Hepatocyte (in vitro differentiated cells): Measurements from ENCODE around the gene SNX9. TPM values are rescaled to one million over a fixed set of nuclear protein-coding genes. Genes with fewer than 3 reads are reported as not detected.

Experiments
- DNase-seq: peaks from one replicate; pipeline ENCODE4 v3.0.0-alpha.2; 2016; ENCODE audit warnings: low spot score
- H2AFZ ChIP-seq: fragments of 200-600 bp; sonication (generic); 2 replicates; pipeline ENCODE4 v1.6.0; 2016; ENCODE audit warnings: antibody characterized with exemption, mild to moderate bottlenecking
- H3K27ac ChIP-seq: fragments of 200-600 bp; sonication (generic); 2 replicates; pipeline ENCODE4 v1.5.1; 2016; ENCODE audit warnings: mild to moderate bottlenecking
- H3K27me3 ChIP-seq: fragments of 200-600 bp; sonication (generic); 2 replicates; pipeline ENCODE4 v1.6.1; 2016
- H3K36me3 ChIP-seq: fragments of 200-600 bp; sonication (generic); replicated peaks from 2 replicates; pipeline ENCODE4 v1.5.1; 2016; ENCODE audit warnings: low read depth; ENCODE audit not compliant: insufficient read depth
- H3K4me1 ChIP-seq: fragments of 200-600 bp; sonication (generic); 2 replicates; pipeline ENCODE4 v1.5.1; 2016; ENCODE audit warnings: mild to moderate bottlenecking, moderate library complexity; ENCODE audit not compliant: insufficient read depth
- H3K4me2 ChIP-seq: fragments of 200-600 bp; sonication (generic); 2 replicates; pipeline ENCODE4 v1.6.0; 2016
- H3K4me3 ChIP-seq: fragments of 200-600 bp; sonication (generic); 2 replicates; pipeline ENCODE4 v1.5.1; 2016; ENCODE audit warnings: mild to moderate bottlenecking
- H3K79me2 ChIP-seq: fragments of 200-600 bp; sonication (generic); 2 replicates; pipeline ENCODE4 v1.6.0; 2017; ENCODE audit warnings: mild to moderate bottlenecking
- H3K9me2 ChIP-seq: fragments of 200-600 bp; sonication (generic); replicated peaks from 2 replicates; pipeline ENCODE4 v1.6.0; 2017; ENCODE audit warnings: mild to moderate bottlenecking; ENCODE audit not compliant: insufficient read depth
- H3K9me3 ChIP-seq: fragments of 200-600 bp; sonication (generic); 2 replicates; pipeline ENCODE4 v1.5.1; 2016; ENCODE audit warnings: low read depth, mild to moderate bottlenecking
- H4K20me1 ChIP-seq: fragments of 200-600 bp; sonication (generic); 2 replicates; pipeline ENCODE4 v1.6.0; 2016; ENCODE audit warnings: mild to moderate bottlenecking; ENCODE audit not compliant: insufficient read depth, poor library complexity, severe bottlenecking
- CTCF ChIP-seq: fragments of 200-600 bp; sonication (generic); IDR thresholded peaks from 2 replicates; pipeline ENCODE4 v1.5.1; 2016; ENCODE audit warnings: antibody characterized with exemption, mild to moderate bottlenecking; ENCODE audit not compliant: poor library complexity
- EZH2 ChIP-seq: fragments of 200-600 bp; sonication (generic); IDR thresholded peaks from 2 replicates; pipeline ENCODE4 v1.6.1; 2016; ENCODE audit warnings: antibody characterized with exemption, mild to moderate bottlenecking, borderline replicate concordance
- EZH2phosphoT487 ChIP-seq: fragments of 200-600 bp; sonication (generic); IDR thresholded peaks from one replicate; pipeline ENCODE4 v1.6.1; 2018; ENCODE audit warnings: antibody characterized with exemption, mild to moderate bottlenecking, low read depth, moderate library complexity; ENCODE audit not compliant: unreplicated experiment, severe bottlenecking
- WGBS: methylation state at CpG from one replicate; pipeline ENCODE4 v1.1.6; 2016; ENCODE audit warnings: low lambda C conversion rate; ENCODE audit errors: missing lambda C conversion rate; 5-methylcytosine and 5-hydroxymethylcytosine counted together
- polyA plus RNA-seq: library from polyadenylated mRNA; unstranded; fragments of >200 nt; fragmentation: Nextera tagmentation; extraction: Ambion mirVana; gene quantifications from 2 replicates; pipeline ENCODE4 v1.2.1, GENCODE V29; 2016
- small RNA-seq: library from RNA; depleted of rRNA; stranded (forward); fragments of <200 nt; gene quantifications from one replicate; pipeline ENCODE3, GENCODE V24; 2014
- total RNA-seq: library from RNA; depleted of rRNA; stranded (reverse); fragments of >200 nt; gene quantifications from 2 replicates; pipeline ENCODE4 v1.2.3, GENCODE V29; 2014

Gene SNX9
- total and polyA plus RNA-seq, 2 experiments from 2014 or later, result 34.1 to 34.7 TPM

DNA sequence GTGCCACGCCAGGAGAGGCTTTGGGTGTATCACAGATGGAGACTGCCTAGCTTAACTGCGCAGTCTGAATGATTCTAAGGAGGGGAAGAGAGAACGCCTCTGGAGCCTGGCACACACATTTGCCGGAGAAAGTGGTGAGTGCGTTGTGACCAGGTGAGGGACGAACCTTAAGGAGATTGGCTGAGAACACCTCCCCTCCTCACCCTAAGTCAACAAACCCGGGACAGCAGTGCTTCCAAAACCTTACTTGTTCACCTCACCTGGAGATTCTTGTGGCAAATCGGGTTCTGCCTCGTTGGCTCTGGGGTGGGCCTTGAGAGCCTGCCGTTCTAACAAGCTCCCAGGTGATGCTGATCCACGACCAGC lies 168.0 kb downstream of the SNX9 start:
- peaks cover 35% of the 10 kb centered on the region for H3K4me1 ChIP-seq
- H3K27ac ChIP-seq, result no peak overlapping the region
- H3K27me3 ChIP-seq, result no peaks in the 10 kb centered on the region
- no peak overlapping the region for H3K4me2 ChIP-seq
- H3K36me3 ChIP-seq, result no peaks in the 10 kb centered on the region
- H2AFZ ChIP-seq, result no peak overlapping the region
- no peaks in the 10 kb centered on the region for H3K9me2 ChIP-seq
- H3K79me2 ChIP-seq, result peaks cover 96% of the 10 kb centered on the region
- no peaks in the 10 kb centered on the region for H3K9me3 ChIP-seq
- H4K20me1 ChIP-seq, result peaks cover 3% of the 10 kb centered on the region
- no peak for DNase-seq
- 87% methylated on average over 11 of the region's 11 CpGs for WGBS
- TF ChIP-seq CTCF, result no peak
- TF ChIP-seq EZH2, result no peak
- TF ChIP-seq EZH2phosphoT487, result no peak
- H3K4me3 ChIP-seq, result no peak overlapping the region

- no peaks in the 10 kb centered on the region for H3K27me3 ChIP-seq
- peaks cover 95% of the 10 kb centered on the region for H3K79me2 ChIP-seq
- no peak overlapping the region for H3K4me3 ChIP-seq
- peaks cover 30% of the 10 kb centered on the region for H3K4me1 ChIP-seq
- no peaks in the 10 kb centered on the region for H3K9me3 ChIP-seq
- TF ChIP-seq EZH2phosphoT487, result no peak
- no peak for TF ChIP-seq EZH2
- TF ChIP-seq CTCF, result no peak
- DNase-seq, result no peak
- no peaks in the 10 kb centered on the region for H3K9me2 ChIP-seq
- H4K20me1 ChIP-seq, result peaks cover 3% of the 10 kb centered on the region
- H3K27ac ChIP-seq, result no peak overlapping the region
- no peak overlapping the region for H2AFZ ChIP-seq
- H3K4me2 ChIP-seq, result no peak overlapping the region
- no peaks in the 10 kb centered on the region for H3K36me3 ChIP-seq
- WGBS, result 71% methylated on average over 3 of the region's 3 CpGs
Measured at GRCh38 chr6:157993076-157993475, 170.0 kb downstream of the SNX9 start.

DNA sequence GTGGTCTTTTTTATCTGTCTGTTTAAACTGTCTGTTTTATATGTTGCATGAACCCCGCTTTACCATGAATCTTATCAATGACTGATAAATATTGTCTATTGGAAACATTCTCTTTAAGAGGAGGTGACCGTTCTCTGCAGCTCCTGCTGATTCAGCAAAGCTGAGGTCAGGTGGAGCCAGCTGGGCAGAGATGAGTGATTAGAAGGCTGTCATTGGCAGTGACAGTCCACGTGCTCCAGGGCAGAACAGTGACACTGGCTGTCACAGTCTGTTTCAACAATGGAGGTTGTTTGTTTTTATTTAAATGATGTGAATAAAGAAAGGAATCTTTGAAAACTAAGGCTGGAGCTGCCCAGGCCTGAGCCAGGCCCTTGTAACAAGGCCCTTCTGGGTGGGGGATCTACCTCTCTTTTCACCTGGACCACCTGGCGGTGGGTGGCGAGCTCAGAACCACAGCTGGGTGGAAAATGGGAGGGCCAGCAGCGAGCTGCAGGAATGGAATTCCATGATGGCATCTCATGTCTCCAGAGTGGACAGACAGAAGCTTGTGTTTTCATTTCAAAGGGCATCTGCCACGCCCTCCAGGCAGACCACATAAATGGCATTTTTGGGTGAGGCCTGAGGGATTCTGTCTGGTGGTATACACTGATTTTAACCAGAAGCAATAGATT lies 171.2 kb downstream of the SNX9 start:
- no peak overlapping the region for H3K4me2 ChIP-seq
- no peaks in the 10 kb centered on the region for H3K27me3 ChIP-seq
- no peaks in the 10 kb centered on the region for H3K36me3 ChIP-seq
- no peak overlapping the region for H3K4me3 ChIP-seq
- no peaks in the 10 kb centered on the region for H3K9me3 ChIP-seq
- peaks cover 3% of the 10 kb centered on the region for H4K20me1 ChIP-seq
- H3K27ac ChIP-seq, result no peak overlapping the region
- TF ChIP-seq EZH2phosphoT487 (no peak), CTCF (no peak), EZH2 (no peak)
- WGBS, result 81% methylated on average over 7 of the region's 7 CpGs
- no peak overlapping the region for H2AFZ ChIP-seq
- DNase-seq, result no peak
- no peaks in the 10 kb centered on the region for H3K9me2 ChIP-seq
- H3K79me2 ChIP-seq, result peaks cover 94% of the 10 kb centered on the region
- peaks cover 22% of the 10 kb centered on the region for H3K4me1 ChIP-seq

Small RNAs within 50 kb of the gene (small RNA-seq; reads per million reads assigned to genes)
- gene HSPE1P26, result not detected
- gene RNU6-786P, result not detected

Other genes with a start within 250 kb of the SNX9 start
- 15.4 and 15.6 TPM in 2 replicates for gene SYNJ2, start 158.6 kb downstream of the SNX9 start, total RNA-seq
- 16.5 and 21.4 TPM in 2 replicates for gene SYNJ2, start 158.6 kb downstream of the SNX9 start, polyA plus RNA-seq